ENCODE measurements around the gene BCAT1.

GRCh38 chr12:24970177-24970576 lies 21.3 kb upstream of the BCAT1 start:
- TF ChIP-seq CTCF (IDR thresholded peaks at IDR 0.05) (no peak), EZH2 (IDR thresholded peaks at IDR 0.05; ENCODE audit: borderline replicate concordance, insufficient read depth, low read depth, low read length, poor library complexity, severe bottlenecking) (no peak)

Data from B cell (primary cell).